SK-N-MC (cell line): Measurements from ENCODE around the gene SMCHD1.

ENCODE experiments used
- EZH2 ChIP-seq: fragments of 200-600 bp; sonication (generic); IDR thresholded peaks from one replicate; pipeline ENCODE4 v1.6.1; 2017; ENCODE audit warnings: antibody characterized with exemption
- FOXP2 ChIP-seq: optimal IDR thresholded peaks from 2 replicates; pipeline ENCODE3; 2011; ENCODE audit warnings: mild to moderate bottlenecking, moderate library complexity; ENCODE audit not compliant: insufficient read depth; ENCODE audit errors: extremely low read length, control extremely low read depth
- POLR2AphosphoS5 ChIP-seq: IDR thresholded peaks from 2 replicates; pipeline ENCODE4 v1.6.1; 2012; ENCODE audit warnings: mild to moderate bottlenecking, low read depth, low read length, borderline replicate concordance

GRCh38 chr18:2618009-2618408 is 37.5 kb upstream of the SMCHD1 start:
- TF ChIP-seq POLR2AphosphoS5 = no peak
- TF ChIP-seq EZH2 = no peak
- TF ChIP-seq FOXP2 = no peak
